NCI-H1105 (cell line): ENCODE measurements around the gene GNB3.
A peak's percentile ranks its signal among the peaks of the same experiment; 100 is the strongest.

Source experiments
- DNase-seq: peaks from one replicate; lab custom pipeline; 2025; lab: John Stamatoyannopoulos, UW

Gene GNB3

DNA sequence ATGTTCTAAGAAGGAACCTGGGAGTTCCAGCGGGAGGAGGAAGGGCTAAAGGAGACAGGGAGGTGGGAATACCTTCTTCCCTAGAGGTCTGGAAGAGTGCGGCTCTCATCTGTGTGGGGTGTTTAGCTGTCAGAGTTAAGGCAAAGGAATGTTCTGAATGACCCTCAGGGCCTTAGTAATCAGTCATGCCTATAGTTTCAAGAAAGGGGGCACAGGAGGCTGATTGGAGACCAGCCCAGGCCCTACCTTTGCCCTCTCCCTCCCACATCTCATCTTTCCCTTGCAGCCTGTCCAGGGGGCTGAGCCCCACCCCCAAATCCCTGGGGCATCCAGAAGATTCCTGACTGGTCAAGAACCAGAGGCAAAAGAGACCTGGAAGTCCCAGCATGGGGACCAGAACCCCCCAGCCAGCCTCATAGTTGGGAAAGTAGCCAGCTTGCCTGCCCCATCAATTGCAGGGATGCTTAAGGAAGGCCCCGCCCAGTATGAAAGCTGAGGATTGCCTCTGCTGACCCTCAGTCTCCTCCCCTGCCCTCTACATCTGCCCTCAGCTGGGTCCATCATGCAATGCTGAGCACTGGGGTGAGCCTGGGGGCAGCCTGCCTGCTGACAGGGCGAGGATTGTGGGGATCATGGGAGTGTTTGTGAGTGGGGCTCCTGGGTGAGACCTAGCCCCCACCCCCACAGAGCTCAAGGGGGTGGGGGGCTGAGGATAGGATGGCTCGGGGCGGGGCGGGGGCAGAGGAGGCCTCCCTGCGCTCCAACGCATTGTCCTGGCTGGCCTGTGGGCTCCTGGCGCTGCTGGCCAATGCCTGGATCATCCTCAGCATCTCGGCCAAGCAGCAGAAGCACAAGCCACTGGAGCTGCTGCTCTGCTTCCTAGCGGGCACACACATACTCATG lies 17.3 kb upstream of the GNB3 start:
- DNase-seq, result no peak

GRCh38 chr12:6824085-6824775 lies 16.5 kb upstream of the GNB3 start:
- no peak for DNase-seq

DNA sequence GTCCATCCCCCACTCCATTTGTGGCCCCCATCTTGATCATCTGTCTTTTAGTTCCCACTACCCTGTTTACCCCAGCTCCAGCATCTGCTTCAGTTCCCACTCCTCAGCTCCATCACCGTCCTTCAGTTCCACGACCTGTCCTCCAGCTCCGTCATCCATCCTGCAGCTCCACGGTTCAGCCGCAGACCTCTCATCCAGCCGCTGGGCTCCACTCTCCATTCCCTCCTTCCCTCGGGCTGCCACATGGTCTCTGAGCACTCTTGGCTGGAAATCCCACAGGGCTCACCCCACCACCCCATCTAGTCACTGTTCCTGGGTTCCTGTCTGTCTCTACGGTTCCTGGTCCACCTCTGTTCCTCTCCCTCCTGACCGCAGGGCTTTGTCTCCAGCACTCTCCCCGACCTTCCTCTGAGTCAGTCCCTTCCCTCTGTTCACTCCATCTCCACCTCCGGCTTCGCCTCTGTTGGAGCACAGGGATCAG lies 15.8 kb upstream of the GNB3 start:
- no peak for DNase-seq

- peak; percentile 12 for DNase-seq
These were observed 15.2 kb upstream of the GNB3 start for GRCh38 chr12:6825398-6826124.

GRCh38 chr12:6826125-6826733 lies 14.5 kb upstream of the GNB3 start:
- no peak for DNase-seq

DNA sequence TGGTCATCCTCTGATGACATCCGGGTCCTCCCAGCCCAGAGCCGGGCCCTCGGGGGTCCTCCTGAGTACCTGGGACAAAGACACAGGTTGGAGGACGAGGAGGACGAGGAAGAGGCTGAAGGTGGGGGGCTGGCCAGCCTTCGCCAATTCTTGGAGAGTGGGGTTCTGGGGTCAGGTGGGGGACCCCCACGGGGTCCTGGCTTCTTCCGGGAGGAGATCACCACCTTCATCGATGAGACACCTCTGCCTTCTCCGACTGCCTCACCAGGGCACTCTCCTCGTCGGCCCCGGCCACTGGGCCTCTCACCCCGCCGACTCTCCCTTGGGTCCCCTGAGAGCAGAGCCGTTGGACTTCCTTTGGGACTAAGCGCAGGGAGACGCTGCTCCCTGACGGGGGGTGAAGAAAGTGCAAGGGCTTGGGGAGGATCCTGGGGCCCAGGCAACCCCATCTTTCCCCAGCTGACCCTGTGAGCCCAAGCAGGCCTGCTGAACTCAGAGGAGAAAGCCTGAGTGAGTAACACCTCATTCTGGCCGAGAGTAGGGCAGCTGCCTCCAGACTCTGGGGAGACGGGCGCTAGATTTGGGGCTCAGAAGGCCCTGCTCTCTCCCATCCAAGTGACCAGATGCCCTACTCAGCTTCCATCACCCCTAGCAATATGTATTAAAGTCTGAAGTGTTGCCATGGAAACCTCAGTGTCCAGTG lies 13.8 kb upstream of the GNB3 start:
- no peak for DNase-seq

- peak; percentile 89 for DNase-seq
These were observed 13.3 kb upstream of the GNB3 start for GRCh38 chr12:6827437-6827911.

DNA sequence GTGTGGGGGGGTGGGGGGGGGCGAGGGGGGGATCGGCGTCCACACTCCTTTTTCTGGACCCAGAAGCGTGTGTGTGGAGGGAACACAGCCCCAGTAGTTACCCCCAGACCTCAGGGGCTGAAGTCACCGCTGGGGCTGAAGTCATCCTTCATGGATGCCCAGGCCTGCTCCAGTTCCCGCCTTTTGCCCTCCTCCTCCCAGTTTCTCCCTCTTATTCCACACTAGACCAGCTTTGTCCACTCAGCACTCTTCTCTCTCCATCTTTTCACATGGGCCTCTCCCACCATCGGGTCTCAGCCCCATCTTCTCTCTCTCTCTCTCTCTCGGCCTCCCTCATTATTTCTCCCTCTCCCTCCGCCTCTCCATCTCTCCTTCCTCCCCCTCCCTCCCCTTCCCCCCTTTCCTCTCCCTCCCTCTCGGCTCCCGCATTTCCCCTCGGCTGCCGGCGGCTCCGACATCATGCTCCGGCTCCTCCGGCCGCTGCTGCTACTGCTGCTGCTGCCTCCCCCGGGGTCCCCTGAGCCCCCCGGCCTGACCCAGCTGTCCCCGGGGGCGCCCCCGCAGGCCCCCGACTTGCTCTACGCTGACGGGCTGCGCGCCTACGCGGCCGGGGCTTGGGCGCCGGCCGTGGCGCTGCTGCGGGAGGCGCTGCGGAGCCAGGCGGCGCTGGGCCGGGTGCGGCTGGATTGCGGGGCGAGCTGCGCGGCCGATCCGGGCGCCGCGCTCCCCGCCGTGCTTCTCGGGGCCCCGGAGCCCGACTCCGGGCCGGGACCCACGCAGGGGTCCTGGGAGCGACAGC lies 12.5 kb upstream of the GNB3 start, which contains the start of gene P3H3:
P3H3 (plus strand) TSS at position 426 of the 799 bp plus-strand sequence; CDS start at position 460, 34 bp downstream.
- DNase-seq, result peak; percentile 61

DNA sequence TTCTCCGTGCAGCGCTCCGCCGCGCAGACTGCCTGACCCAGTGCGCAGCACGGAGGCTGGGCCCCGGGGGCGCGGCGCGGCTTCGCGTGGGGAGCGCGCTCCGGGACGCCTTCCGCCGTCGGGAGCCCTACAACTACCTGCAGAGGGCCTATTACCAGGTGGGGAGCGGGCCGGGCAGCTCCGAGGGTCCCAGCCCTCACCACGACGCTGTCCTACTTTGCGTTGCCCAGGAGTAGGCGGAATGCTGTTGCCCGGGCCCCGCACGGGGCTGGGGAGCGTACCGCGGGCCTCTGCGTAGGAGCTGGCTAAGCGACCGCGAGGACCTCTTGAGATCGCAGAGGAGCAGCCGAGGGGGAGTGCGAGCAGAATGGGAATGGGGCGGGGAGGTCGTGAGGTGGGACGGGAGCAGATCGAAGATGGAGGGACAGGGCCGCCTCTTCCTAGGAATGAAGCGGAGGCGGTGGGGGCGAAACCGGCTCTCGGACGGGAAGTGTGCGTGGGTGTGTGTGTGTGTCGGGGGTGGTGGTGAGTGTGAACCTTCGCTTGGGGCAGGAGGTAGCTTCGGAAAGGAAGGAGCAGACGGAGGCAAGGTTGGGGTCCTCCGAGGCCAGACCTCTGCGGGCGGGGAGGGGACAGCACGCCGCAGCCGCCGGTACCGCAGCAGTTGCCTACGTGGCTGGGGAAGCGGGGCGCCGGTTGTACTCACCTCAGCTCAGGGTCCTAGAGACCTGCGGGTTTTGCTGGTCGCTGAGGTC lies 11.8 kb upstream of the GNB3 start:
- DNase-seq, result peak; percentile 22

DNA sequence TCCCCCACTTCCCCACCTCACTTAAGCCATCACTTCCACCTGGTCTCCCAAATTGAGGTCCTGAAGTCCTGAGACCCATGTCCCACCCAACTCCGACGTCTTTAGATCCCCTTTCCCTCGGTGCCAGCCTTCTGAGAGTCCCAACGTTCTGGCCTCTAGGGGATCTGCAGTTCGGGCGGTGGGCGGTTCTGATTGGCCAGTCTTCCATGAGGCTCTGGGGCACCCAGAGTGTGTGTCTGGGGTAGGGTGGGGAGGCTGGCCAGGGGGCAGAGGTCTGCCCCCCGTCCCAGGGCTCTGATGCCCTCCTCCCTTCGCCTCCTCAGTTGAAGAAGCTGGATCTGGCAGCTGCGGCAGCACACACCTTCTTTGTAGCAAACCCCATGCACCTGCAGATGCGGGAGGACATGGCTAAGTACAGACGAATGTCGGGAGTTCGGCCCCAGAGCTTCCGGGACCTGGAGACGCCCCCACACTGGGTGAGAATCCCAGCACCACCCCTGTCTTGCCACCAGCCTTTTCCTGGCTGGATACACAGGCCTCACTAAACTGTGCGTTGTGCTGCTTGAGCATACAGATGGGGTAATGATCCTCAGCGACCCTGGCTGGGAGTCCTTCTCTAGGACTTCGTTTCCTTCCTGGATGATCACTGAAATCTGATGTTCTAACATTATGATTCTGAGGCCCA lies 11.0 kb upstream of the GNB3 start:
- DNase-seq, result no peak

- no peak for DNase-seq
These were observed 10.3 kb upstream of the GNB3 start for GRCh38 chr12:6830286-6830890.

- no peak for DNase-seq
These were observed 9.7 kb upstream of the GNB3 start for GRCh38 chr12:6830999-6831398.

- no peak for DNase-seq
These were observed 9.2 kb upstream of the GNB3 start for GRCh38 chr12:6831450-6831995.

- no peak for DNase-seq
These were observed 8.6 kb upstream of the GNB3 start for GRCh38 chr12:6832125-6832524.

- no peak for DNase-seq
These were observed 7.4 kb upstream of the GNB3 start for GRCh38 chr12:6833189-6833890.

GRCh38 chr12:6834254-6834653 lies 6.5 kb upstream of the GNB3 start:
- DNase-seq, result no peak

GRCh38 chr12:6834873-6835272 lies 5.9 kb upstream of the GNB3 start:
- no peak for DNase-seq

- DNase-seq, result no peak
These were observed 3.9 kb upstream of the GNB3 start for GRCh38 chr12:6836851-6837250.
